Measurements from ENCODE around the gene PLD6.

Gene PLD6

DNA sequence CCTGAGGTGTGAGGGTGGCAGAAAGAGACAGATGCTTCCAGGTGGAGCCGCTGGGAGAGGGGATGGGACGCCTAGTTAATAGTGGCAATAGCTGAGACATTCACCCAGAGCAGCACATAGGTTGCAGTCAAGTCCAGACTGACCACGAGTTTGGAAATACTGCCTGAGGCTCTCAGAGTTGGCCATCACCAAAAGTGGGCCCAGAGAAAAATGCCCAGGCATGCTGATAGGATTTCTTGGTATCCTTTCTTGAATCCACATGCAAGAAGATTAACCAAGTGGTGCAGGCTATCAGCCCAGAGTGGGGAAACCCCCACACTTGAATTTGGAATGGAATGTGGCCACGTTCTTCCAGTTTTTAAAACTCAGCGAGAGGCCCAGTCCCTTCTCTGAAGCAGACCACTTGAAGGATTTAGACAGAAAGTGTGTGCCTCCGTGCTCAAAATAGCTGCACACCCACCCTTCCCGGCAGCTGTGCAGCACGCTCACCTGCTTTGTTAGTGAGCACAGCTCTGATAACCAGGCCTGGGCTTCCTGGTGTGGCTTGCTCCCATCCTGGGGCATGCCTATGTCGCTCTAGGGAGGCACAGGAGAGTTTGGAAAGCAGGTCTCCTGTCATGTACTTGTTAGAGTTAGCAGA is 35.7 kb downstream of the PLD6 start:
- no peak for TF ChIP-seq CTCF (conservative IDR thresholded peaks at IDR 0.05; ENCODE audit: low read depth, low read length)
- no peak overlapping the region for H3K4me3 ChIP-seq (ENCODE audit: low read depth, low read length)
- no peak for DNase-seq (ENCODE audit: low read depth)

DNA sequence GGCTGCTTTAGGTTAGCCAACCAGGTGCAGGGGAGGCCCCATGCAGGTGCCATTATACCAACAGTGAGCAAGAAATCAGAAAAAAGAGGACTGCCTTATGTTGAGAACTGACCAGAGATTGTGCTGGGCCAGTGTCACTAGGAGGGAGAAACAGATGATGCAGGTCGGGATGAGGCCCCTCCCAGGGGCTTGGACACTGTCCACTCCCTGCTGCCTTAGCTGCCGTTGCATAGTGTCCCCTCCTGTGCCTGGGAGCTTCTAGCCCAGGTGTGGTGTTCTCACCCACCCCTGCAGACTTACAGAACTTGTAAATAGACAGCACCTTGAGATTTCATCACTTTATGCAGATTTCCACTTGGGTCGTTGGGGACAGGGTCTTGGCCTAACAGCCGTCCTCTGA is 36.7 kb downstream of the PLD6 start:
- no peak for TF ChIP-seq CTCF (conservative IDR thresholded peaks at IDR 0.05; ENCODE audit: low read depth, low read length)
- no peak overlapping the region for H3K4me3 ChIP-seq (ENCODE audit: low read depth, low read length)
- DNase-seq (ENCODE audit: low read depth) = no peak

DNA sequence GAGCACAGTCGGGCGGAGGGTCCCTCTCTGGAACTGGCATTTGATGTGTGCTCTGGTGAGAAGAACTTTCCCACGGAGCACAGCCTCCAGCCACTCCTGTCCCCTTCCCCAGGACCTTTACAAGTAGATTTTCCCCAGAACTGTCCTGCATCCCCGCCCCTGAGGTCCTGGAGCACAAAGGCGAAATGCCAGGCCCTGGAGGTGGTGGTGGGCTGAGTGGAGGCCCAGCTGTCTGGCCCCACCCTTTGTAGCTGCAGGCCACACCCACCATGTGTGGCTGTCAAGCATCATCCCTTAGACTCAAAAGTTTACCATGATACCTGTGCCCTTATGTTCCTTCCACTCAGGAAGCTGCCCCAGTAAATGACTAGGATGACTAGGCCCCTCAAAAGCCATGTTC is 37.7 kb downstream of the PLD6 start:
- TF ChIP-seq CTCF (conservative IDR thresholded peaks at IDR 0.05; ENCODE audit: low read depth, low read length) = no peak
- no peak for DNase-seq (ENCODE audit: low read depth)
- no peak overlapping the region for H3K4me3 ChIP-seq (ENCODE audit: low read depth, low read length)

DNA sequence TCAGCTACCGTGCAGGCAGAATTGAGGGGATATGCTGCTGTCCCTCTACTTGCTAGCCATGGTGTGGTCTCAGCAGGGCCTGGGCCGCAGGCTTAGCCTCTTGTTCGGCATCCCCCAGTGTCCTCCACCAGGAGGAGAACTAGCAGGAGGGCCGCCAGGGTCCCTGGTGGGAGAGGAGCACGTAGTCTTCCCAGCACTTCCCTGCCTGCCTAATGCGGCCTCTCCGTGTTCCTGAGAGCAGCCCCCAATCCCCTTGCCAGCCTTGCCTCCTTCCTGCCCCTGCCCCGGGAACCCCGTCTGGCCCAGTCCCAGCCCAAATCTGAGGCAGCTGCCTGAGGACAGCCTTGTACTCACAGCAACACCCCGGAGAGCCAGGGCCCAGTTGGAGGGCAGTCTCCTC is 38.1 kb downstream of the PLD6 start:
- no peak for TF ChIP-seq CTCF (conservative IDR thresholded peaks at IDR 0.05; ENCODE audit: low read depth, low read length)
- no peak for DNase-seq (ENCODE audit: low read depth)

GRCh38 chr17:17167356-17167755 is 38.8 kb downstream of the PLD6 start:
- no peak overlapping the region for H3K4me3 ChIP-seq (ENCODE audit: low read depth, low read length)
- no peak for DNase-seq (ENCODE audit: low read depth)
- TF ChIP-seq CTCF (conservative IDR thresholded peaks at IDR 0.05; ENCODE audit: low read depth, low read length) = no peak

More for the DNA sequence above, 38.1 kb downstream of the PLD6 start:
- H3K4me3 ChIP-seq (ENCODE audit: low read depth, low read length) = no peak overlapping the region

DNA sequence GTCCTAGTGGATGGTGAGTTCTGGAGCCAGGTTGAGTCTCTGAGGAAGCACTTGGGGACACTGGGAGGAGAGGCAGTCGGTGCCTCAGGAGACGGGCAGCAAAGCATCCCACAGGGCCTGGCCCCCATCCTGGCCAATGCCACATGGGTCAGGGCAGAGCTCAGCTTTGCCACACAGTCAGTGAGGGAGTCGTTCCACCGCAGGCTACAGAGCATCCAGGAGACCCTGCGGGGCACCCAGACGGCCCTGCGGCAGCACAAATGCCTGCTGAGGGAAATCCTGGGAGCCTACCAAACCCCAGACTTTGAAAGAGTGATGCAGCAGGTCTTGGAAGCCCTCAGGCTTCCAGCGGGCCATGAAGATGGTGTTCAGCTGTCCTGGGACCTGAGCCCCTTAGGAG is 39.7 kb downstream of the PLD6 start:
- H3K4me3 ChIP-seq (ENCODE audit: low read depth, low read length) = no peak overlapping the region
- no peak for TF ChIP-seq CTCF (conservative IDR thresholded peaks at IDR 0.05; ENCODE audit: low read depth, low read length)
- no peak for DNase-seq (ENCODE audit: low read depth)

DNA sequence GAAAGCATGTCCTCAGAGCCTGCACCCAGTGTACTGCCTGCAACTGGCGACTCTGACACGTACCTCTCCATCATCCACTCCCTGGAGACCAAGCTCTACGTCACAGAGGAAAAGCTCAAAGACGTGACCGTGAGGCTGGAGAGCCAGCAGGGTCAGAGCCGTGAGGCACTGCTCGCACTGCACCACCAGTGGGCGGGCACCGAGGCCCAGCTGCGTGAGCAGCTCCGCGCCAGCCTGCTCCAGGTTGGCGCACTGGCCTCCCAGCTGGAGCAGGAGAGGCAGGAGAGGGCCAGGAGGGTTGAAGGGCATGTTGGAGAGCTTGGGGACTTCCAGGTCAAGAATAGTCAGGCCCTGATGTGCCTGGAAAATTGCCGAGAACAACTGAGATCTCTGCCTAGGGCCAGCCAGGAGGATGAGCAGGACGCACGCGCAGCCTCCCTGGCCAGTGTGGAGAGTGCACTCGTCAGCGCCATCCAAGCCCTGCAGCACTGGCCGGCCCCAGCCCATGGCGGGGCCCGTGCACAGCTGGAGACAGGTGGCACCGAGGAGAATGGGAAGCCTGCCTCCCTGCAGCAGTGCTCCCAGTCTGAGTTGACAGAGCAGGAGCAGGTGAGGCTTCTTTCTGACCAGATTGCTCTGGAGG is 40.3 kb downstream of the PLD6 start:
- DNase-seq (ENCODE audit: low read depth) = no peak
- no peak overlapping the region for H3K4me3 ChIP-seq (ENCODE audit: low read depth, low read length)
- TF ChIP-seq CTCF (conservative IDR thresholded peaks at IDR 0.05; ENCODE audit: low read depth, low read length) = no peak
